Embryonic facial prominence (tissue), 1 donor: ENCODE measurements around the gene FOXP4.
"Not testable (repeated sequence)": the region's sequence is repeated elsewhere in the genome, so short reads cannot be mapped to it uniquely, and the experiment has no call there.

Experiments
- DNase-seq: peaks from one replicate; pipeline ENCODE4 v3.0.0-alpha.2; 2016; ENCODE audit errors: extremely low spot score

FOXP4 gene

DNA sequence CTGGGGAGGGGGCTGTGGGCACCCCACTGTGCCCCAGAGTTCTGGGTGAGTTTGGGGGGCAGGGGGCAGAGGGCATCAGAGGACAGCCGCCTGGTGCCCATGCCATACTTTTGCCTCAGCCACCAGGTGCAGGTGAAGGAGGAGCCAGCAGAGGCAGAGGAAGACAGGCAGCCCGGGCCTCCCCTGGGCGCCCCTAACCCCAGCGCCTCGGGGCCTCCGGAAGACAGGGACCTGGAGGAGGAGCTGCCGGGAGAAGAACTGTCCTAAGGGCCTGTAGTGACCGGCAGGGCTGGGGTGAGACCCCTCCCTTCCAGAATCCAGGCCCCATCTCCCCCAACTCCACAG lies 52.5 kb downstream of the FOXP4 start:
- DNase-seq = no peak

DNA sequence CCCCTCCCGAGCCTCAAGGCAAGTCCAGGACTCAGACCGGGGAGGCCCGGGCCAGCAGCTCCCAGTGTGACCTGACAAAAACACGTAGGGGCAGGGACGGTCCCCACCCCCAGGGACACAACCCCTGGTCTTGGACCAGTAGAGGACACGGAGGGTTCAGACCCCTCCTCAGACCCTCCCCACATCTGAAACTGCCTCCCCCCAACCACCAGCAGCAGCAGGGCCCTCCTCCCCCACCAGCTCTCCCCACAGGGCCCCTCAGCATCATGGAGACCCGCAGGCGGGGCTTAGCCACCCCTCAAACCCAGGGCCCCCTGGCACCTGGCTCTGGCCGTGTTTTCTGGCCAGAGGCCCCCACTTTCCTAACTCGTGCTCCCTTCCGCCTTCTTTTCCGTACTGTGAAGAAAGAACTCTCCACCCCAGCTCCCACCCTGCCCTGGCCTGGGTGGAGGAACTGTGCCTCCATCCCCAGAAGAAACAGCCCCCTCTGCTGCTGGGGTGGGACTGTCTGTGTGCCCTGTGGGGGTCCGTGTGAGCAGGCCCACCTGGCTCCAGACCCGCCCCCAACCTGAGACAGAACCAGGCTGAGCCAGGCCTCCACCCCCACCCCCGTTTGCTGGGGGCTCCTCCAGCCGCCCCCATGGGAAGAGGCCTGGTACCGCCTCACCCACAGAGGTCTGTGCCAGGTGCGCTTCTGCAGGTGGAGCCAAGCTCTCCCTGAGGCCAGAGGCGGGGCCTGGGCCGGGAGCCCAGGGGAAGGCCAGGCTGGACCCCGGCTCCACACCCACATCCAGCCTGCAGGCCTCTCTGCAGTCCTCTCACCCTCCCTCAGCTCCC lies 53.1 kb downstream of the FOXP4 start:
- DNase-seq = no peak

DNA sequence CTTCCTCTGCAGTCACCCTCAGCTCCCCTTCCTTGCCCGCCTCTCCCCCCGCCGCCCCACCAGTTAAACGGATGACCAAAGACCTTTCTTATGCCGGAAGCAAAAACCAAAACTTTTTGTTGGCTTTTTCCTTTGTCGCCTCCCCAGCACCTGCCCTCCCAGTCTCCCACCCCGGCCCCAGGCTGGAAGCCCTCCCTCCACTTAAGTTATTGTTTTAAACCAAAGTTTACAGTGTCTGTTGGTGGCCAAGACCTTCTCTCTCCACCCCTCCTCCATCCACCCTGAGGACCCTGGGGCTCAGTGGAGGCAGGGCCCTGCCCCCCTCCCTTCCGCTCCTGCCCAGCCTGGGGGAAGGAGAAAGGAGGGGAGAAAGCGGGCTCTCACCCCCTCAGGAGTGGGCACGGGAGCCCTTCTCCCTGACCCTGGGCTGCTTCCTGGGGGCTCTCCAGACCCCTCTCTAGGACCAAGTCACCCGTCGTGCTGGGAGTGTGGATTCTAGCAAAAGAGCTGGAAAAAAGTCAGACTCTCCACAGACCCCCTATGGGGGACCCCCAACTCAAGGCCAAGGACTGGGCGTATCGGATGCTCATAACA lies 53.8 kb downstream of the FOXP4 start:
- no peak for DNase-seq

DNA sequence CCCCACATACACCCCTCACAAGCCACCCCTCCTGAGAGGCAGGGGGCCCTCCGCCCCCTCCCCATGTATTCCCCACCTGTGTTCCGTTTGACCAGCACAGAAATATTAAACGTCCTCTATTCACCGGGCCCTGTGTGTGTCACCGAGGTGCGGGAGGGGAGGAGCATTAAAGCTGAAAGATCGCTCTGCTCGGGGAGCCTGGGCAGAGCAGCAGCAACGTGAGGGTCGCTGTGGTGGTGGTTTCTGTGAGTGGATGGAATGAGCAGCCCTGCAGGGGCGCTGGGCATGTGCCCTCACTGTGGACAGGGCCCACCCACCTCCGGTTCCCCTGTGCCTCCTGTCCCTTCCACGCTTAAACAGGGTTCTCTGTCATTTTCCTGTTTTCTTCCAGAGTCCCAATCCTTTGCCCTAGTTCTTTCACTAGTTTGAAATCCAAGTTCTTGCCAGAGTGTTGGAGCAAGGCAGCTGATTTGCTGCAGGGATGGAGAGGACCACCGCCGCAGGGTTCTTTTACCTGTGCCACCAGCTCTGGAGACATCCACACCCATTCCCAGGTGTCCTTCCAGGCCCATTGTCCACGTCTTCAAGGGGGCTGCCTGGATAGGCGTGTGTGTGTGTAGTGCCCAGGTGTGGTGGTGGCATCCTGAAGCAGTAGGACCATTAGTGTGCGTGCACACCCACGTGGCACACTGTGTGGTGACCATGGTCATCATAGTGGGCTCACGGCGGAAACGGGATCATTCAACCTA lies 54.5 kb downstream of the FOXP4 start:
- DNase-seq = no peak

DNA sequence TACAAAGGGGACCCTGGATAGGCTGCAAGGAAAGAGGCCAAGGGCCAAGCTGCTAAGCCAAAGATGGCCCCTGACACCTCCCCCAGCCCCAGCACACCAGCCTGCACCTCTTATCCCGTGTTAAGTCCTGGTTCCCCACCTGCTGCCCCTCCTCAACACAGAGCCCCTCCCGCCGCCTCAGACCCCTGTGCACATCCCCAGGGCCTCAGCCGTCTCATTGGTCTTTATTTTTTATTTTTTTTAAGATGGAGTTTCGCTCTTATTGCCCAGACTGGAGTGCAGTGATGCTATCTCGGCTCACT lies 55.0 kb downstream of the FOXP4 start:
- no peak for DNase-seq

DNA sequence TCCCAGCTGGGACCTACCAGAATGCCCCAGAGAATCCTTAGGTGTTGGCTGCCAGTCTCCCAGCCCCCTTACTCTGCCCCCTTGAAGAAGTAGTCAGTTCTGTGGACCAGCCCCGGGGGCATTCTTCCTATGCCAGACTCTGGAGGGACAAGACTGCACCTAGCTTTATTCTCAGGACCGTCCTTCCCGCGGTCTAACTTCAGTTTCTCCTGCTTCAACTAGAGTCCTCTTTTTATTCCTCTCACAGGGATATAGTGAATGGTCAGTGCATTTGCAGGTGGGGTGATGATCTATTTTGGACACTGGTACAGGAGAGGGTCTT lies 56.2 kb downstream of the FOXP4 start:
- no peak for DNase-seq

DNA sequence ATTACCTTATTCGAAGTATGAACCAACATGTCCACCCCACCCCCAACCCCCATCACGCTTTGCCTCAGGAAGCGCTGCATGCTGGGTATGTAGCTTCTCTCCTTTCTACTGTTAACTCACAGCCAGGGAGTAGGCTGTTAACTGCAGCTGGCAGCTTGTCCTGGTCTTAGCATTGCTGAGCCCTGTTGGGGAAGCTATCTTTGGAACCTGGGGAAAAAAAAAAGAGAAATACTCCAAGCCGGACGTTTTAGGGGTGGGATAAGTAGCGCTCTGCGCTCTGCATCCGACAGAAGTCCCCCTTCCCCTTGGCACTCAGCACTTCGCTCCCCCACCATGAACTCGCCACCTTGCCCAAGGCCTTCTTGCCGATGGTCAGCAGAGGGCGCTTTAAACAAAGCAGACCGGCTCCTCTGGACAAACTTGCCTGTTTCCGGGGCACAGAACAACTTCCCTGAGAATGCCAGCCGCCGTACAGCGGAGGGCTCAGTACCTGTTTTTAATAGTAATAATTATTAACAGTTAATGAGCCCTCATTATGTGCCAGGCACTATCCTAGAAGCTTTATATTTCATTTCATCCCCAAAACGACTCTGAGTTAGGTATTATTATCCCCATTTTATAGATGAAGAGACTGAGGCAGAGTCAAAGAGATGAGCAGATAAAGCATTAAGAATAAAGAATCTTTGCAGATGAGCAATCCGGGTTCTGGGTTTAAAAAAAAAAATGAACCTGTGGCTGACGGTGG lies 56.9 kb downstream of the FOXP4 start:
- DNase-seq = peak; percentile 64

DNA sequence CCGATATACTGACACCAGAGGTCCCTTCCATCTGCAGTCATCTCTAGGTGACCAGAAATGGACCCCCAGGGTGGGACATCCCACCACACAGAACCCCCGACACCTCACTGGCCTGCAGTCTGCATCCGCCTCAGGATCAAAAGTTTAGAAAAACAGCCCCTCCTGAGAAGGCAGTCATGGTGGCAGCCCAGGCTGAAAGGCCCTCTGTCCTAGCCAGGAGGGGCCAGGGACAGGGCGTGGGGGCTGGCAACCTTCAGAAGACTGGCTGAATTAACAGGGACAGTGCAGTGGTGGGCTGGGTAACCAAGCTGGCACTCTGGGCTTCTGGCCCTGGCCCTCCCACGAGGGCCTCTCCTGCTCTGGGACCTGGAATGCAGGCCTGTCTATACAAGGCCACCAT lies 57.8 kb downstream of the FOXP4 start:
- no peak for DNase-seq

DNA sequence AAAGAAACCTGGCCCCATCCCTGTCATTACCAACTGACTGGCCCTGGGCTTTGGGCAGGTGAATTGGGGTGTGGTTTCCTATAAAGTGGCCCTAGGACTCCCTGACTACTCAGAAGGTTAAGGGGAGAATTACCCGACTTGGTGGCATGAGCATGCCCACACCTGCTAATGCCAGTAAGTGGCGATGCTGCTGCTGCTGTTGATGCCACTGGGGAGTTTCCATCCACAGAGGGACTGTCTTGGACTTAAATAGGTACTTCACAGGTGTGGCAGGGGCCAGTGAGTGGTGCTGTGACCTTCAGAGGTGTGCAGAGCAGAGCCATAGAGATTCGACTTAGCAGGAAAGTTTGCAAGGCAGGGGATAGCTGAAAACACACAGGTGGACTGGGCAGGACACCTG lies 59.5 kb downstream of the FOXP4 start:
- no peak for DNase-seq

DNA sequence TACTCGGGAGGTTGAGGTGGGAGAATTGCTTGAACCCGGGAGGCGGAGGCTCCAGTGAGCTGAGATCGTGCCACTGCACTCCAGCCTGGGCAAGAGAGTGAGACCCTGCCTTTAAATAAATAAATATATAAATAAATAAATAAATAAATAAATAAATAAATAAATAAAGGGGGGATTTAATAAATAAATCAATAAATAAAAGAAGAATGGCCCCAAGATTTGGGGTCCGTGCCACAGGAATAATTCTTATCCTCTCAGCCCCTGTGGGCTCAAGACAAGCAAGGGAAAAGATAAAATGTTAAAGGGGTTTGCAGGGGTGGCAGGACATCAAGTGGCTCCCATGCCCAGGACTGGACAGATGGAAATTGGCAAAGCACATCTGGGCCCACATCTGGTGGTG lies 60.9 kb downstream of the FOXP4 start:
- no peak for DNase-seq

DNA sequence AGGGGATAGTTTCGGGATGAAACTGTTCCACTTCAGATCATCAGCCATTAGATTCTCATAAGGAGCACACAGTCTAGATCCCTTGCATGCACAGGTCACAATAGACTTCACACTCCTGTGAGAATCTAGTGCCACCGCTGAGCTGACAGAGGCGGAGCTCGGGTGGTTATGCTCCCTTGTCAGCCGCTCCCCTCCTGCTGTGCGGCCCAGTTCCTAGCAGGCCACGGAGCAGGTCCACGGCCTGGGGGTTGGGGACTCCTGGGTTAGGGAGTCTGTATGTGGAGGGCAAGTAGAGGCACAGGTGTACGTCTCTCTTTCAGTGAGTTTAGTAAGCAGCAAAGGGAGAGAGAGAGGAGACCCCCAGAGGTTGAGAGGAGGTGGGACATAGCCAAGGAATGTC lies 61.6 kb downstream of the FOXP4 start:
- DNase-seq = no peak

DNA sequence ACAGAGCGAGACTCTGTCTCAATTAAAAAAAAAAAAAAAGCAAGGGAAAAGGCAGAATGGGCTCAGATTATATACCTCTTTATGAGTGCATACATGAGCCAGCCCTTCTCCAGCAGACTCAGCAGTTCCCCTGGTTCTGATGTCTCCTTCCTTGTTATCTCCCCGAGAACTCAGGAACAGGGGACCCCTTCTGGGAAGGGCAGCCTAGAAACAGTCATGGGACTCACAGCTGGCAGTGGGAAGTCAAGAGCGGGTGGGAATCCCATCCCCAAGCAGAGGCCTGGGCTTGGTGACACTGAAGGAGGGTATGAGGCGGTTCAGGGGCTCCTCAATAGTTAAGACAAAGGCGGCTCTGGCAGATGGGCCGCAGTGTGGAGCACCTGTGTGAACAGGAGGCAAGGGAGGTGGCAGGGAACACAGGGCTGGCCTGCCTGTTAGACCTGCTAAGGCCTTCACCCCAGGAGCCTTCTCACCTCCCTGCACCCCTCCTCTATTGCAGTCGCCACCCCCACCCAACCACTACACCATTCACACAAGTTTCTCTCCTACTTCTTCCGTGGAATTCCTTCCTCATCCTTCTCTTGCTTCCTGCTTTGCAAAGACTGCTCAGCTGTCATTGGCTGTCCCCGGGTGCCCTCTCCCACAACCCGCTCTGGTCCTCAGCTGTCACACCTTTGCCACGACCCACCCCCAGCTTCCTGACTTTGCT lies 62.4 kb downstream of the FOXP4 start:
- DNase-seq = no peak

DNA sequence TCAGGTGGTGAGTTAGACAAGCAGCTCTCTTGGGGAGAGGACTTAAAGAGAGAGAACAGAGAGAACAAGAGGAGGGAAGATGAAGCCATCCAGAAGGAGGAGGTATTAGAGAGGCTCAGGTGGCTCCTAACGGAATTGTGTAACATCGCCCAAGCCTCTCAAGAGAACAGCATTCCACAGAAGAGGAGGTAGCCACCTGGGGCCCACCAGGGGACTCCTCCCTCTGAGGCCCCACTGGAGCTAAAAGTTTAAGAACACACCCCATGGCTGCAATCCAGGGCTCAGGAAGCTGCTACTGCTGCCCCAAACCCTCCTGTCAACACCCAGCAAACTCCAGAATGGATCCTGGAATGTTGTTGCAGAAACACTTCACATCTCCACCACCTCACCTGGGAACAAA lies 68.5 kb downstream of the FOXP4 start:
- DNase-seq = no peak

DNA sequence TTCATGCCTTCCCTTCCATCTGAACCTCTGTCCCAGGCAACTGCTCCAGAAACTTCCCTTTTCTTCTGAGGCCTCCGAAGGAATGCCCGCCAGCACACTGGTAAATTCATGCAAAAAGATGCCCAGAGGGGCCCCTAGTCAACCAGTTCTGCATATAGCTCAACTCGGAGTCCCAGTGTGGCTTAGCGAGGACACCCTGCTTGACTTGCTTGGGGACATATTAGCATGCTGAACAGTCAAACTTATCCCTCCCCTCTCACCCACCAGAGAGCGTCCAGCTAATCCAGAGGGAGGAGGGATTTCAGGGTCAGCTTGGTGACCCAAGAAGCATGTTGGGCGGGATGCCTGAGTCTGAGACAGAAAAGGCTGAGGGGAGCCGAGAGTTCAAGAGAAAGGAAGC lies 69.1 kb downstream of the FOXP4 start:
- no peak for DNase-seq

DNA sequence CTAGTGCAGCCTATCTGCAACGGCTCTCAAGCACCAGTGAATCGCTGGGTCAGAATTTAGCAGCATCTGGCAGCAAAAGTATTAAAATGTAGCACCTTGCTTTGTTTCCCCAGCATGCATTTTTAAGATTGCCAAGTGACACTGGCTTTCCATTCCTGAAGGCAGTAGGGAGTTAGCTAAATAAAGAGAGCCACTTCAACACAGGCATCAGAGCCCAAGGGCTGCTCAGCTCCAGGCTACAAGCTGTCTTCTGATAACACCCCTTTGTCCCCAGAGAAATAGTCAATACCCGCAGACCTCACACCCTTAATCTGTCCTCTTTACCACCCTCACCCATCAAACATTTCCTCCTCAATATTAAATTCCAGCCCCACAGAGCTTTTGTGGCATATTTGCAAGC lies 72.4 kb downstream of the FOXP4 start:
- no peak for DNase-seq

DNA sequence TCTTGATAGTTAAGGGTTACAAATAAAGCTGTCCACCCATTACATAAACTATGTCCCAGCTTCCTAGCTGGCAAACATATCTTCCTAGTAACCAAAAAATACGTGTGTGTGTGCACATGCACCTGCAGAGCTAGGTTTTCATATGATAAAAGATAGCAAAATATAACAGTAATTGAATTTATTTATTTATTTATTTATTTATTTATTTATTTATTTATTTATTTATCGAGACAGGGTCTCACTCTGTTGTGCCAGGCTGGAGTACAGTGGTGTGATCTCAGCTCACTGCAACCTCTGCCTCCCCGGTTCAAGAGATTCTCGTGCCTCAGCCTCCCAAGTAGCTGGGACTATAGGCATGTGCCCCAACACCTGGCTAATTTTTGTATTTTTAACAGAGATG lies 73.0 kb downstream of the FOXP4 start:
- DNase-seq = not testable (repeated sequence)

DNA sequence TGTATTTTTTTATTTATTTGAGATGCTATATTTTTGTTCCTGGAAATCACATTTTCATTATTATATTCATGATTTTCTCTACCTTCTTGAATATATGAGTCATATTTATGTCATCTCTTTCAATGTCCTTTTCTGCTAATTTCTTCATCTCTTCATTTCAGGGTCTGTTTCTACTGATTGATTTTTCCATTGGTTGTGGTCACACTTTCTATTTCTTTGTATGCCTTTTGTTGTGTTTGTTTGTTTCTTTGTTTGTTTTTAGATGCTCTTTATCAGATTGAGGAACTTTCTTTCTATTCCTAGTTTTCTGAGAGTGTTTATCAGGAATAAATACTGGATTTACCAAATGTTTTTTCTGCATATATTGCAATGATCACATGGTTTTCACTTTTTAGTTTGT lies 75.2 kb downstream of the FOXP4 start:
- DNase-seq = no peak

DNA sequence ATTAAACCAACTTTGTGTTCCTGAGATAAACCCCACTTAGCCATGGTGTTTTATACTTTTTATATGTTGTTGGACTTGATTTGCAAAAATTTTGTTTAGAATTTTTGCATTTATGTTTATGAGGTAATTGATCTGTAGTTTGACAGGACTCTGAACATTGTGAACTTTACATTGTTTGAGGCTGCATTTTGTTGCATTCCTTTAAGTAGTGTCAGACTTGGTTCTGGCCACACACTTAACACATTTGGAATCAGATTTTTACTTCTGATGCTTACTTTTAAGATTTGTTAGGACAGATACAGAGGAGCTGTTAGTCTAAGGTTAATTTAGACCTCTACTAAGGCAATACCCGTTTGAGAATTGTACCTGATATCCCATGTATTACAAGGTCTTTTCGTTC lies 75.6 kb downstream of the FOXP4 start:
- no peak for DNase-seq

DNA sequence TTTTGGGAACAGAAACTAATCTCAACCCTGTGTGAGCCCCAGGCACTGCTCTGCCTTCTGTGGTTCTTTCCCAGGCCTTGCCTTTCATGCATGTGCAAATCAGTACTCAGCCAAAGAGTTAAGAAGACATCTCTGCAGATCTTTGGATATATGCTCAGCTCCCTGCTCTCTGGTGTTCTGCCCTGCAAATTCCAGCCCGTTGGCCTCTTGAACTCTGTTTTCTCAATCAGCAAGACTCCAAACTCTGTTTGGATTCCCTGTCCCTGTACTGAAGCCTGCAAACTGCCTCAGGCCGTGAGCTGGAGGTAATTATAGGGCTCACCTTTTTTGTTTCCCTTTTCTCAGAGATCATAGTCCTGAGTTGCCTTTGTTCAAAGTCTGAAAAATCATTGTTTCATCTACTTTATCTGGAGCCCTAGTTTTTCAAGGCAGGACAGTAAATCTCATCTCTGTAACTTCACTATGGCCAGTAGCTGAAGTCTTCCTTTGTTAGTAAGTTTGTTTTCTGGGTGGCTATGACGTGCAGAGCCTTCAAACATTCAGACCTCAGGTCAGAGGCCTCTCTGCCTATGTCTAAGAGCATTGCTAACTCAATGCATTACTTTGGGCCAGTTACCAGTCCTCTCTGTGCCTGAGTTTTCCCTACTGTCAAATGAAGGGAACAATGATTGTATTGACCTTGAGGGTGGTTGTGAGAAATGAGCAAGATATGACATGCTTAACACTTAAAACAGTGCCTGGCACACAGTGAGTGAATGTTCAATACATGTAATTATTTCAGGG lies 76.2 kb downstream of the FOXP4 start:
- DNase-seq = no peak

DNA sequence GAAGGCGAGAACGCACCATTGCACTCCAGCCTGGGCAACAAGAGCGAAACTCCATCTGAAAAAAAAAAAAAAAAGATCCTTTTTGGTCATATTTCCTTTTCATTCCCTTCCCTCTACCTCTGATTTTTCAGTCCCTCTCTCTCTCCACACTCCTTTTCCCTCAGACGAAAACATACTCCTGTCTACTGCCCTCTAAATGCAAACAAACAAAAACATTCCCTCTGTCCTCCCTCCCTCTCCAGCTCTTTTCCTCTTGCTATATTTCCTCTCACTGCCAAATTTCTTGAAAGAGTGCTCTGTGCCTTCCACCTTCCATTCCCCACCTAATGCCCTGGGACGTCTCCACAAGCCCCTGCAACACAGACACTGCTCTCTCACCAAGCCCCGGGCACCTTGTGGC lies 77.1 kb downstream of the FOXP4 start:
- no peak for DNase-seq

DNA sequence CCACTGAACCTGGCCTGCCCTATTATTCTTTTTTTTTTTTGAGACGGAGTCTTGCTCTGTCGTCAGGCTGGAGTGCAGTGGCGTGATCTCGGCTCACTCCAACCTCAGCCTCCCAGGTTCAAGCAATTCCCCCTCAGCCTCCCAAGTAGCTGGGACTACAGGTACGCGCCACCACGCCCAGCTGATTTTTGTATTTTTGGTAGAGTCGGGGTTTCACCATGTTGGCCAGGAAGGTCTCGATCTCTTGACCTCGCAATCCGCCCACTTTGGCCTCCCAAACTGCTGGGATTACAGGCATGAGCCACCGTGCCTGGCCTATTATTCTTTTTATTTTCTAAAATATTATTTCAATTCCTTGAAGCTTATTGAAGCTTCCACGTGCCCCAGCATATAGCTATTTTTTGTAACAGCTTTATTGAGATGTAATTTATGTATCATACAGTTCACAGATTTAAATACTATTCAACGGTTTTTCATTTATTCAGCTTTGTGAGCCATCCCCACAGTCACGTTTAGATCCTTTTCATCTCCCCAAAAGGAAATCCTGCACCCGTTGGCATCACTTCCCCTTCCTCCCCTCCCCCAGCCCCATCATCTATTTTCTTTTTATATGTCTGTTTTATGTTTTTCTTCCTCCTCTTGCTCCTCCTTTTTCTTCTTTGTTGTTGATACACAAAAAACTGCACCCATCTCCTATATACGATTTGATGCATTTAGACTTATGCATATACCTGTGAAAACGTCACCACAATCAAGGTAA lies 78.6 kb downstream of the FOXP4 start:
- DNase-seq = no peak
